GM21619 (cell line): Measurements from ENCODE around the gene SLC25A1.

ENCODE experiments used
- ATAC-seq: cut with Tn5 transposase; IDR thresholded peaks from one replicate; pipeline ENCODE4 v1.9.1; 2021; ENCODE audit not compliant: unreplicated experiment

SLC25A1 gene

DNA sequence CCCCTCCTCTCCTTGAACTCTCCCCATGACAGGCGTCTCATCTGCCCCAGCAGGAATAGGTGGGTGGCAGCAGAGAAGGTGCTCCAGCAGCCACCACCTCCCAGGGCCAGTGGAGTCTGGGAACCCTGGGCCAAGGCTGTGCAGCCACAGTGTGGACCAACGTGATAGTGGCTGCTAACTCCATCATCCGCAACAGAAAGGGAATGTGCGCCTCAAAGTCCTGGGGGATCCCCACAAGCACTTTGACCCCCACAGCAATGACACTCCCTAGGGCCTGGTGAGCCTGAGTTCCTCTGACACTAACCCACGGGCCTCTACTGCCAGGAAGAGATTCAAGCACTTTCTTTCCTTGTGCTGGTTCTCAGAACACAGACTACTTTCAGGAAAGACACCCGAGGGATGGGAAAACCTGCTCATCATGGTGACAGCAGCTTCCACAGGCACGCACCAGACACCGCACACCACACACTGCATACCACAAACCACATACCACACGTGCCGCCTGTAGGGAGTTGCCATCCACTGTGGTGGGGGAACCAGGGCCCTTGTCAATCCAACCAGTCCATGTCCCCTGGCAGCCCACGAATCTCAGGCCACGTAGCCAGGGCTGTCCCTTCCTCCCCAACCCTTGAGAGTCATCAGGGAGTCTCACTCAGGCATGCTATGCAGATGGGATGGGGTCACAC is 3.4 kb upstream of the SLC25A1 start:
- no peak for ATAC-seq

DNA sequence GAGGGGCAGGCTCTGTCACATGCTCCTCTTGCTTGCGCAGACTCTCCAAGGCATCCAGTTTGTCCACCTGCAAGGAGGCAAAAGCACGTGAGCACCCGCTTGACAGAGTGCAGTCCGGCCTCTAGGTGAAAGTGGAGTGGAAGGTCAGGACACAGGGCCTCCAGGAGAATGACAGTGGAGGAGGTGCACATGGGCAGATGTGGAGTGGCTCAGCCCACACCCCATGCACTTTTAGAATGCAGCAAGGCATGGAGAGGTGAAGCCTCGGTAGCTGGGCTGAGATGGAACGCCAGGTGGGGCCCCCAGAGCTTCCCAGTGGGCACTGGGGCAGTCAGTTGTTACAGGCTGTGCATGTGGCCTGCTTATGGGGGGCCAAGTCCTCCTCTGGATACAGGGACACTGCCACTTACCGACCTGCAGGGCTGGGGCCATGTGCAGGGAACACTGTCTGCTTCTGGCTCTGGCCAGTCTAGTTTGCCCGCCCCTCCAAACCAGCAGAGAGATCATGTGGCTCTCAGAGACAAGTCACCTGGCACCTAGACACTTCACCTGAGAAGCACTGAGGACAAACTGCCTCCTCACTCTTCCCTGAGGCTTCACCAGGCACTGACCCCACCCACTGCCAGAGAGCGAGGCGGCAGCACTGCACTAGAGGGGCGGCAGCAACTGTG is 2.3 kb upstream of the SLC25A1 start:
- no peak for ATAC-seq

DNA sequence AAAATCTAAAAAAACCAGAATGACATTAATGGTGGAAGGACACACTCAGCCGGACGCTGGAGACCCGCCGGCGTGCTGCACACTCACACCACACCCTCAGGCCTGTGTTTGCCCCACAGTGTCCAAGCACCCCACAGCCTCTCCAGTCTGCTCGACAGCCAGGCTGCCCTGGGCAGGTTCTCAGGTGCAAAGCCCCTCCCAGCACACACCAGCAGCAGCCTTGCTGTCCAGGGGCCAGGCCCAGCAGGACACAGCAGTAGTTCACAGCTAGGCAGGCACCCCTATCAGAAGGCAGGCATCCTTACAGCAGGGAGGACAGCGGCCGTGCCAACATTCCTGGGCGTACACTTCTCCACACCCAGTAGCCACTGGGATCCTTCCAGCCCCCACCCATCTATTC is 1.7 kb upstream of the SLC25A1 start:
- no peak for ATAC-seq

DNA sequence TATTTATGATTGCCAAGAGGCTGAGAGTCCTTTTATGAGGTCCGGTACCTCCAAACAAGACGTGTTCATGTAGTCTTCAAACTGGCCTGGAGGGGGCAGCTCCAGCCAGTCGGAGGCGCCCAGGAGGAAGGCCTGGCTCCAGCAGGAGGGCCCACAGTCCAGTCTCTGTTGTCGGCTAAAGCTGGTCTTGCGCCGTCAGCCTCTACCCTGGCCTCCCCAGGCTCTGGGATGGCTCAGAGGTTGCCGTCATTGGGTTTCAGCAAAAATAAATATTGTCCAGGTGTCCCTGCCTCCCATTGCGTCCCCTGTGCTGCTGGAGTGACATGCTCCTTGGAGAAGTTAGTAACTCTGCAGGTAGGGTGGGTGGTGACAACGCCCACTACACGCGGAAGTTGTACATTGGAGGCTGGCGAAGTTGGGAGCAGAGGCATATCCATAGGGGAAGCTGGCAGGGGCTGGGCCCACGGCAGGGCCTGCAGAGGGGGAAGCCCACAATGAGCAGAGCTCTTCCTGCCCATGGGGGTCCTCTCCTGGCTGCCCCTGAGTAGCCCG is 1.0 kb upstream of the SLC25A1 start:
- ATAC-seq, result peak; percentile 31

DNA sequence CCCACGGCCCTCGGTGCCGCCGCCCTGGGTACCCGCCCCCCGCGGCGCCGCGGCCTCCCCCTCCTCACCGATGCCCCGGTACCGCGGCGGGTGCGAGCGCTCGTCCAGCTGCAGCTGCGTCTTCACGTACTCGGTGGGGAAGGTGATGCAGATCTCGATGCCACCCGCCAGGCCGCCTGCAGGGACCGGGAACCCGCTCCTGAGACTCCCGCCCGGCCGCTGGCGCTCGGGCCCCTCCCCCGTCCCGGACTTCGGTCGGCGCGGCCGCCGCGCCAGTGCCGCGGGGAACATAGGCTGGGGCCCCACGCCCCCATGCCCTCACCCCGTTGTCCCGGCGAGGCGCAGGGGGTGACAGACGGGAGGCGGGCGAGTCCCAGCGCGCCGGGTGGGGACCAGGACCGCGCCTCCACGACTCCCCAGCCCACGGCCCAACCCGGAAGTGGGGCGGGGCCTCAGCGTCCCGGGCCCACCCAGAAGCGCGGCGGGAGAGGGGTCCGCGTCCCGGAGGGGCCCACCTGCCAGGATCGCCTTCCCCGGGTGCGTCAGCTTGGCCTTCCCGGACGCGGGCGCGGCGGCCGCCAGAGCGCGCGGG is 375 bp downstream of the SLC25A1 start:
- ATAC-seq, result peak; percentile 31

DNA sequence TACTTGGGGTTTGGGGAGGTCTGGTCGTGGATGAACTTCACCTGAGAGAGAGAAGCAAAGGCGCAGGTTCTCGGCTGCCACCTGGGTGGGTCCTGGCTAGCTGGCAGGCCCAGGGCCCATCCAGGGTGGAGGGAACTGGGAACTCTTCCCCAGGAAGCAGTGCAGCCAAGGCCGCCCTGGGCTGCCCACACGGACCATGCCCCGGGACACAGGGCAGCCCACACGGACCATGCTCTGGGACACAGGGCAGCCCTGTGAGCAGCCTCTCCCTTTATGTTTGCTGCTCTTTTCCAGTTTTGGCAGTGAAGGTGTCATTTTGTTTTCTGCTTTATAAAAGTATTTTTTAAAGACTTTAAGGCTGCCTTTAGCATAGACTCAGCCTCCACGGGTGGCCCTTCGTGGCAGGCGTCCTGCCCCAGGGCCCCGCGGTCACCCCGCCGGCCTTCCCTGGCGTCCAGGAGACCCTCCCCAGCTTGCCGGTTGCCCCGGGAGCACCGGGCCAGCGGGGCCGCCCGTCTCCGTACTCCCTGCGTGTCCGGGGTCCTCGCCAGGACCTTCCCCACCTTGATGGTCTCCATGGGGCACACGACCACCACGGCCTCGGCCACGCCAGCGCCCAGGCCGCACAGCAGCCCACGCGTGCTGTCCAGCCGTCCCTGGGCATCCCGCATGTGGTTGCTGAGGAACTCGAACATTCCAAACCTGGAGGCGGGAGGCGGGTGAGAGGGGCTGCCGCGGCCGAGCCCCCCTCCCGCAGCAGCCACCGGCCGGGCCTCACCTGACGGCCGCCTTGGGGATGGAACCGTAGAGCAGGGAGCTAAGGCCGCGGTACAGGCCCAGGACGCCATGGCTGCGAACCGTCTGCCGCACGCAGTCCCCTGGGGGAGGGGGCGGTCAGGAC is 1.1 kb downstream of the SLC25A1 start:
- no peak for ATAC-seq

DNA sequence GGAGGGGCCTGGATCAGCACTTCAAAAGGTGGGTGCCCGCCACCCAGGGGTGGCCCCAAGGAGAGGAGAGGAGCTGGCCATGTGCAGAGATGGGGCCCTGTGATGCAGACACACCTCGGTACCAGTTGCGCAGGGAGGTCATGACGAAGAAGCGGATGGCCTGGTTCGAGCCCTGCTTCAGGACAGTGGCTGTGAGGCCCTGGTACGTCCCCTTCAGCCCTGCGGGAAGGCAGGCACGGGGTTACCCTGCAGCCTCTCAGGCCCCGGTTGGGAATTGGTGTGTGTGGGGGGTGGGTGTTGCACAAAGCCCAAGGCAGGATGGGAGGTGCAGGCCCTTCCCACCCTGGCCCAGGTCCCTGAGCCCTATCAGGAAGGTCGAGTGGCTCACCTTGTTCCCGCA is 1.8 kb downstream of the SLC25A1 start:
- ATAC-seq, result no peak

DNA sequence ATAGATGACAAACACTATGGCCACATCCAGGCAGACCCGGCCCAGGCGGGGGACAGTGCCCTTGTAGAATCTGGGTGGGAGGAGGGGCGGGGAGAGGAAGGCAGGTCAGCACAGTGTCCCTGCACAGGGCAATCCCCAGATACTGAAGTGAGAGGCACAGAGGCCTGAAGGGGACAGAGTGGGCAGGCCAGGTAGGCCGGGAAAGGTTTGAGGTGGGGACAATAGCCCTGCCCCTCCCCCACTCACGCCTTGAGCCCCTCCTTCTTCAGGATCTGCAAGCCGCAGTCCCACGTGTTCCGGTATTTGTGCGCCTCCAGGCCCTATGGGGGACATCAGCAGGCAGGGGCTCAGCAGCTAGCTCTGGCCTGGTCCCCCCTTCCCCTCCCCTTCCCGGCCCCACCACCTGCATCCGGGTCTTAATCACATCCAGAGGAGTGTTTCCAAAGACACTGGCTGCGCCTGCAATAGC is 2.3 kb downstream of the SLC25A1 start:
- no peak for ATAC-seq

DNA sequence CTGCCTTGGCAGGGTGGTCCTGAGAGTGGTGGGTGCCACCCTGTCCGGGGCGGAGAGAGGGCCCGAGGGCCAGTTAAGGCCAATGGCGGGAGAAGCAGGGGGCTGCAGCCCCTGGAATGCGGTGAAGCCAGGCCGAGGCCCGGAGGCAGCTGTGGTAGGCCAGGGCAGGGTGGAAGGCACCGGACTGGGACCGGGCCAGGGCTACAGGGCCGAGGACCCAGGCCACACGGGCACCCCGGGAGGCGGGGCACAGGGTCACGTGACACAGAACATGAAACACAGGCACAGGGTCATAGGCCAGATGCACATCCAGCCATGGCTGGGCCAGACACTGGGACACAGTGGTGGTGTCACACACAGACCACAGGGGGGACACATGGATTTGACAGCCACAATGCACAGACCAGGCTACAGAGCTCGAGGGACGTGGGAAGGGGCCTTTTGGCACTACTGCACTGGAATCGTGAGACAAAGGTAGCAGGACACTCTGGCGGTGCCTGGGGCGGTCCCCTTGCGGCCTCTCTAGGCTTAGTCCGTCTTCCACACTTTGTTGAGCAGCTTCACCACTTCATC is 2.8 kb downstream of the SLC25A1 start:
- no peak for ATAC-seq

DNA sequence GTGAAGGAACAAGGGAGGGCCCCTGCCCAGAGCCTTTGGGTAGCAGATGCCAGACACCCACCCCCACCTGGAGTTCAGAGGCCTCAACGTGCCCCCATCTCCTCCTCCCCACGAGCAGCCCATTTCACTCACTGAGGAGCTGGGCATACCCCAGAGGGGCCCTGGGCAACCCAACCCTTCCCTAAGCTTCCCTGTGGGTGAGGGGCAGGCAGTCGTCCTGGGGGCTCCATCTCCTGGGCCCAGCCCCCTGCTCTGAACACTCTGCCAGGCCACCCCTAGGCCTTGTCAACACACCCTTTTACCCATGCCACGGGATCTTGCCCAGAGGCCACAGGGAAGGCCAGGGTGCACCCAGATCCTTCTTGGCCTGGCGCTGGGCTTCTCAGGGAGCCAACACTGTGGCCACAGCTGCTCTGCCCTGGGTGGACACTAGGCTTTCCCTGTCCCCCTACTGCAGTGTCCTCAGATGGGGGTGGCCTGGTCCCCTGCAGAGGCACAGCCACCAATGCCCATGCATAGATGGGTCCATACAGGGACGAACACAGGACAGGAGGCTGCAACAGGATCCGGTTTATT is 3.4 kb downstream of the SLC25A1 start:
- no peak for ATAC-seq

DNA sequence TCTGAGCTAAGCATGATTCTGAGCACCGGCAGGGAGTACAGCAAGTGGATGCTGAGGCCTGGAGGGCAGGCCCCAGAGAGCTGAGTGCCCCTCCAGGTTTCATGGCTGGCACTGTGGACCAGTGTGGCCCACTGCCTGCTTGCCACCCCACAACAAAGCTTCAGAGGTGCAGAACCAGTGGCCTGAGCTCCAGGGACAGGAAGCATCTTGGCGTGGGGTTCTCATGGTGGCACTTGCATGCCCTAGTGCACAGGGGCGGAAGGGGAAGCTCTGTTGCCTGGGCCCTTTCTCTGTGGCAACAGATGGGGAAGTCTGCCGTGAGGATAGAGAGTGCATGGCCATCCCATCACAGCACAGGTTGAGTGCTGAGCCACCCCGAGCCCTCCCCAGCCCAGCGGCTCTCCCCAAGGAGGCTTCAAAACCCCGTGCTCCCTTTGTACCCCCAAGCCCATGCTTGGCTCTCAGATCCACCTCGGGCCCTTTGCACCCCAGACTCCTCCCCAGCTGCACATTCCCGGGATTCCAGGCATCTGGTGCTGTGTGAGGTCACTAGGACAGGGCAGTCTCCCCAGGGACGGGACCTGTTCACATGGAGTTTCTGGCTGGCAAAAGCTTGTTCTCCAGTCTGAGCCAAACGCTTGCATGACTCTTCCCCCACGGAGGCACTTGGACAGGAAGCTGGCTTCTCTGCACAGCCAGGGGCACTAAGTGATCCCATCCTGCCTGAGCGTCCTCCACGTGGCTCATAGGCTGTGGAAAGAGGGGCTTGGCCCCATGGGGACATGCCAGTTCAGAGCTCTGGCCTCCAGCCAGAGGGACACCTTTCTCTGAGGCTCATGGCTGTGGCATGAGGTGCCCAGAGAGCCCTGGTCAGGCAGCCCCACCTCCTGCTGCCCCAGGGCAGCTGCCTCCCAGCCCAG is 4.2 kb downstream of the SLC25A1 start:
- no peak for ATAC-seq

DNA sequence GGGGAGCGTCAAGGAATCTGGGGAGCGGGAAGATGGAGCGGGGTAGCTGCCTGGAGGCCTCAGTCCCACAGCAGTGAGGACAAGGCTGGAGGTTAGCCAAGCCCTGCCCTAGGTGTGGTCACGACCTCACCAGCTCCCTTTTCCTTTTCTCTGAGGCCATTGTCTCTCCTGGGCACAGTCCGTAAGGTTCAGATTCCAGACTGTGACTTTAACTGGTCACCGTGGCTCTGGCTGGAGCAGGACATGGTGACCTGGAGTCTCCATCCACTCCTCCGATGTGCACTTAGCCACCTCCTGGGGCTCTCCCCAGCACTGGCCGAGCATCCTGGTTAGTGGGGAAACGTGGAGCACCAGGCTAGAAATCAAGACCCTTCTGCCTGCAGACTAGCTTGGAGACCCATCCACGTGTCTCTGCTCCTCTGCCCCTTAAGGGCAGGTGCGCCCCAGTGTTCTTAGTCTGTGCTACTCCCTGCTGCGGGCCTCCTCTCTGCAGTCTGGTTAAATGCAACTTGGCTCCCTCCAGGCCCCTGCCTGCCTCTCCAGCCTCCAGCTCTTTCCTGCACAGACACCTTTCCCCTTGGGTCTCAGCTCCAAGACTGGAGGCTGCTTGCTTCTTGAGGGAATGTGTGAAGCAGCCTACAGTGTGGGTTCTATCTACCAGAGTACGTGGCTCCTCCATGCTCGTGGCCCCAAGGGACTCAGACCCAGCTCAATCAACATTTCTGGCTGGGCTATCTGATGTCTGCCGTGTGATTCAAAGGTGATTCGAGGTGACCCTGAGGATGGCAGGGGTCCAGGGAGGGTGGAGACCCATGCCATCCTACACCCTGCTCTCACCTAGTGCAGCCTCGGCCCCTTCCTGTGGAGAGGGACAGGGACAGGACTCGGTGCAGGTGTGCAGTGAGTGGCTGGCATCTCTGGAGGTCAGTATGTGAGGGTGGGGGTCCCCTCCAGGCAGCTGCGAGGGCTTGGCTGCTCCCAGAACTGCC is 5.2 kb downstream of the SLC25A1 start:
- ATAC-seq, result no peak

DNA sequence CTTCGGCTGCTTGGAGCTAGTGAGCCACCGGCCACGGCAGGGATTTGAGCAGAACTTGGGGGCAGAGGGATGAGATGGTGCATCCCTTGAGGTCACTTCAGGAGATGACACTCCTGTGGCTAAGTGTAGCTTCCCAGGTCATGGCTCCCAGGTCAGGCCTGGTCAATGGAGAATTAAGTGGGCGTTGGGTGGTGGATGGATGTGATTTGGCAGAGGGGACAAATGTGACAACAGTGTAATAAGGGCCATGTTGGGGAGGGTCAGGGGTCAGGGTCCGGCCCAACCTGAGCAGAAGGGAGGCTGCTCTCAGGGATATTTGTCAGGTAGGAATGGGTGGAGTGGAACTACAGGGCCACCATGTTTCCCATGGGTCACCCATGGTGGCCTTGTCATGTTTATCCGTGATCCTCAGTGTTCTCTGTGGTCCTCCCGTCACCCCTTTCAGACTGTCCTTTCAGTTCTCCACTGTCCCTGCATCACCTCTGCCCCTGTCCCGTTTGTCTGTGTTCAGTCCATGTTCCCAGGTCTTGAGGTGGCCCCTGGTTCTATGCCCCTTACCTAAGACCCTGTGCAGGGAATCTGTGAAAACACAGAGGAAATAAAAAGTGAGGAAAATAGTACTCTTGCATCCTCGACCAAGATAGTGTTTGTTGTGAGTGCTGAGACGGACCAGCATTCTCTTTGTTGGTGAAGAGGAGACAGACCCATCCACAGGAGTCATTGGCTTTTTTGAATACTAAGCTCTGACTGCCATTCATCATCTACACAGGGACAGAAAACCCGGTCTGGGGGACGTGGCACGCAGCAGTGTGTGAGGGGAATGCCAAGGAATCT is 6.1 kb downstream of the SLC25A1 start:
- ATAC-seq, result no peak

DNA sequence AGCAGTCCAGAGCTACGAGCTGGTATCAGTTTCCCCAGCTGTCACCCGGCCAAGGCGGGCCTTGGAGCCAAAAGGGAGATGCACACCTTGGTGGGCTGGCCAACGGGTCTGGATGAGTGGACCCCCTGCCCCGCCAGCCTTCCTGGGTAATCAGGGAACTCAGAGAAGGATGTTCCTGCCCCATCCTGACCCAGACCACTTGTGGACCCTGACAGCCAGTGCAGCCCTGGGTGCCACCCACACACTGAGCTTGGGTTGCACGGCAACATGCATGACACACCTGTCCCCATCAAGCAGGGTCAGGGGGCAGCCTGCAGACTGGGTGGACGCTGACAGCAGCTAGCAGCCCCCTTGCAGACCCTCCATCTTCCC is 8.6 kb downstream of the SLC25A1 start:
- ATAC-seq, result no peak

DNA sequence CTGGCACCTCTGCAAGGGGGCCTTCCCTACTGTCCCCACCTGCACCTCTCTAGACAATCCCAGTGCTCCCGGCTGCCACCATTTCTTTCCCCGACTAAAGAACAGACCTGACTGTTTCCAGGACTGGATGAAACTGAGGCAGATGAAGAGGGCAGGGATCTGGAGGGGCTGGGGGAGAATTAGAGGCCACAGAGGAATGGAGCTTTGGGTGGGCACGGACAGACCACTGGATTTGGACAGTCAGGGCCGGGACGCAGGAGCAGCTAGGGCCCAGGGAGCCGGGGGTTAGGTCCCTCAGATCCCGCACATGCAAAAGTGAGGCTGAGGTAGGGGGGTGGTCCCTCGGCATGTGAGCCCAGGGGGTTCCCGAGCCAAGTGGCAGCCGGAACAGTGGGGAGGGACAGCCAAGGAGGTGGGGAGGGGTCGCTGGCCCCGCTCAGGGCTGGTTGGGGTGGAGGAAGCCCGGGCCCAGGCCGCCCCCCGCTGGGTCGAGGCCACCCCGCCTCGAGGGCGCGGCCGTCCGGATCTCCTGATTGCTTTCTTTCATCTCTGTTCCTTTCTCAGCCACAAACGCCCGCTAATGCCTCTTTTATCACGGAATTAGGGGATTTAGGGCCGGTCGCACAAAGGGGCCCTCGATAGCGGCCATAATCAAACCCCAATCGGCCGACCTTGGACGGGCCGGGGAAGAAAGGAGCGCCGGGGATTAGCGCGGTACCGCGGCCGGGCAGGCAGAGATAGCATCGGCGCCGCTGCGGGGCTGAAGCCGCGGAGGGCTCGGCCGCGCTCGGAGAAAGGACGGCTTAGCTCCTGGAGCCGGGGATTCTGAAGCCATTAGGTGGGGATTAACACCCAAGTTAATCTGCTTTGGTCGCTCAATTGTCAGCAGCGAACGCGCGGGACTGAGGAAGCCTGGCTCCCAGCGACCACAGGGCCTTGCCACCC is 9.3 kb downstream of the SLC25A1 start:
- ATAC-seq, result no peak
